KMS-11 (cell line): ENCODE measurements around the gene TAP2.
"Not testable (repeated sequence)": the region's sequence is repeated elsewhere in the genome, so short reads cannot be mapped to it uniquely, and the experiment has no call there.

Source experiments
- H2AFZ ChIP-seq: fragments of 200-600 bp; sonication (generic); 2 replicates; pipeline ENCODE4 v1.6.1; 2016; ENCODE audit warnings: antibody characterized with exemption, mixed run types, low read depth
- H3K27ac ChIP-seq: fragments of 200-600 bp; sonication (generic); 2 replicates; pipeline ENCODE4 v1.6.1; 2016; ENCODE audit warnings: mild to moderate bottlenecking, mixed run types
- H3K27me3 ChIP-seq: fragments of 200-600 bp; sonication (generic); 2 replicates; pipeline ENCODE4 v1.6.1; 2017; ENCODE audit warnings: mild to moderate bottlenecking, low read depth, mixed run types, moderate library complexity; ENCODE audit not compliant: insufficient read depth
- H3K36me3 ChIP-seq: fragments of 200-600 bp; sonication (generic); 2 replicates; pipeline ENCODE4 v1.6.1; 2017; ENCODE audit warnings: mild to moderate bottlenecking, mixed run types; ENCODE audit not compliant: insufficient read depth
- H3K4me1 ChIP-seq: fragments of 200-600 bp; sonication (generic); 2 replicates; pipeline ENCODE4 v1.6.1; 2016; ENCODE audit warnings: mild to moderate bottlenecking, low read depth, mixed run types; ENCODE audit not compliant: poor library complexity, severe bottlenecking
- H3K4me2 ChIP-seq: fragments of 200-600 bp; sonication (generic); 2 replicates; pipeline ENCODE4 v1.7.0; 2016; ENCODE audit warnings: mild to moderate bottlenecking, mixed run types
- H3K4me3 ChIP-seq: fragments of 200-600 bp; sonication (generic); IDR thresholded peaks from 2 replicates; pipeline ENCODE4 v1.6.1; 2017; ENCODE audit warnings: low read depth, low read length, mixed read lengths; ENCODE audit not compliant: insufficient read depth
- H3K79me2 ChIP-seq: fragments of 200-600 bp; sonication (generic); 2 replicates; pipeline ENCODE4 v1.6.1; 2016; ENCODE audit warnings: low read depth, mixed run types; ENCODE audit not compliant: insufficient read depth
- H3K9ac ChIP-seq: fragments of 200-600 bp; sonication (generic); 2 replicates; pipeline ENCODE4 v1.6.1; 2016; ENCODE audit warnings: mild to moderate bottlenecking, mixed run types
- H4K20me1 ChIP-seq: fragments of 200-600 bp; sonication (generic); 2 replicates; pipeline ENCODE4 v1.6.1; 2016; ENCODE audit warnings: mild to moderate bottlenecking, mixed run types; ENCODE audit not compliant: insufficient read depth
- CTCF ChIP-seq: fragments of 200-600 bp; sonication (generic); conservative IDR thresholded peaks from 2 replicates; pipeline ENCODE4 v1.6.1; 2017; ENCODE audit warnings: low read depth, mild to moderate bottlenecking, antibody characterized with exemption, low read length, moderate library complexity, mixed read lengths

Gene TAP2

GRCh38 chr6:32883789-32884188 is 45.2 kb upstream of the TAP2 start:
- Histone ChIP-seq H3K36me3 (no peaks in the 10 kb centered on the region), H3K4me1 (no peaks in the 10 kb centered on the region), H3K27ac (no peak overlapping the region), H3K27me3 (no peaks in the 10 kb centered on the region), H3K9ac (no peak overlapping the region), H3K4me2 (no peak overlapping the region), H3K79me2 (no peaks in the 10 kb centered on the region), H2AFZ (no peak overlapping the region), H4K20me1 (no peaks in the 10 kb centered on the region), H3K4me3 (no peak overlapping the region)
- TF ChIP-seq CTCF, result no peak

- Histone ChIP-seq H3K4me2 (no peak overlapping the region), H4K20me1 (no peaks in the 10 kb centered on the region), H3K4me1 (no peaks in the 10 kb centered on the region), H2AFZ (no peak overlapping the region), H3K4me3 (no peak overlapping the region), H3K27me3 (no peaks in the 10 kb centered on the region), H3K79me2 (no peaks in the 10 kb centered on the region), H3K9ac (no peak overlapping the region), H3K27ac (no peak overlapping the region), H3K36me3 (no peaks in the 10 kb centered on the region)
- no peak for TF ChIP-seq CTCF
These were observed 44.3 kb upstream of the TAP2 start for GRCh38 chr6:32882879-32883250.

GRCh38 chr6:32880962-32881361 is 42.4 kb upstream of the TAP2 start:
- not testable (repeated sequence) for H3K4me1 ChIP-seq, H3K36me3 ChIP-seq, H2AFZ ChIP-seq, H3K27ac ChIP-seq, H4K20me1 ChIP-seq, H3K79me2 ChIP-seq, H3K9ac ChIP-seq, H3K4me3 ChIP-seq, H3K27me3 ChIP-seq, H3K4me2 ChIP-seq

GRCh38 chr6:32879691-32880090 is 41.2 kb upstream of the TAP2 start:
- Histone ChIP-seq H3K27me3 (no peaks in the 10 kb centered on the region), H2AFZ (no peak overlapping the region), H3K9ac (no peak overlapping the region), H3K79me2 (no peaks in the 10 kb centered on the region), H4K20me1 (no peaks in the 10 kb centered on the region), H3K4me3 (no peak overlapping the region), H3K4me1 (peaks cover 3% of the 10 kb centered on the region), H3K4me2 (no peak overlapping the region), H3K27ac (no peak overlapping the region), H3K36me3 (no peaks in the 10 kb centered on the region)
- TF ChIP-seq CTCF, result no peak

- no peak overlapping the region for H3K27ac ChIP-seq
- no peak for TF ChIP-seq CTCF
- H3K4me3 ChIP-seq, result no peak overlapping the region
- H2AFZ ChIP-seq, result no peak overlapping the region
- no peak overlapping the region for H3K9ac ChIP-seq
- H3K4me2 ChIP-seq, result no peak overlapping the region
- no peaks in the 10 kb centered on the region for H3K79me2 ChIP-seq
- H3K36me3 ChIP-seq, result no peaks in the 10 kb centered on the region
- H3K27me3 ChIP-seq, result no peaks in the 10 kb centered on the region
- H3K4me1 ChIP-seq, result peaks cover 7% of the 10 kb centered on the region
- H4K20me1 ChIP-seq, result no peaks in the 10 kb centered on the region
These were observed 38.1 kb upstream of the TAP2 start for GRCh38 chr6:32876603-32877002.

- H3K4me2 ChIP-seq, H3K36me3 ChIP-seq, H3K9ac ChIP-seq, H4K20me1 ChIP-seq, H3K4me1 ChIP-seq, H3K79me2 ChIP-seq, H3K27ac ChIP-seq, H3K27me3 ChIP-seq, H2AFZ ChIP-seq, H3K4me3 ChIP-seq: not testable (repeated sequence)
These were observed 35.4 kb upstream of the TAP2 start for GRCh38 chr6:32873947-32874346.
